GM19395 (cell line): Measurements from ENCODE around the gene TMPRSS9.

ENCODE experiments used
- ATAC-seq: cut with Tn5 transposase; IDR thresholded peaks from one replicate; pipeline ENCODE4 v1.9.1; 2021; ENCODE audit warnings: mild to moderate bottlenecking, moderate library complexity; ENCODE audit not compliant: unreplicated experiment

Gene TMPRSS9

DNA sequence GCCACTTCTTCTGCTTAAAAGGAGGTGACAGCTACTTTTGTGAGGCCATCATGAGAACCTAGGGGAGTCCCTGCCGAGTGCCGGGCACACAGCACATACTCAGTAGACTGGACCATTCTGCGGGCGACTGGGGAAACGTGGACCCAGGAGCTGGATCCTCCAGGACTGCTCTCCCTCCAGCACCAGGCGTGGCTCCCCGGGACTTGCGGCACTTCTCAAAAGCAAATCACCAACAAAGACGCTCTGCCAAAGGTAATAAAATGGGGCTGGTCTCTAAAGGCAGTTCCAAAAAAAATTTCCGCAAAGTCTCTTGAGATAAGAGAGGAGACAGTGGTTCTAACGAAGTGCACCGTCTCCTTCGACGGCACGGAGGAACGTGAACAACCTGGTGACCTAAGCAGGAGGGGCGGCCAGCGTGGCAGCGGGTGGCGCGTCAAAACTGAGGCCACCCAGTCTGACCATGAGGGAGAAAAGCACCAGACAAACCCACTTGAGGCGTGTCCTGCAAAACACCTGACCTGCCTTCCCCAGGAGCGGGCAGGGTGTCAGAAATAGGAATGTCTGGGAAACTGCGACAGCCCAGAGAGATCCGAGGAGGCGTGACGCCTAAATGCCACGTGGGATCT, 1.4 kb upstream of the TMPRSS9 start:
- no peak for ATAC-seq

GRCh38 chr19:2360833-2361232, 768 bp downstream of the TMPRSS9 start:
- ATAC-seq, result no peak

- no peak for ATAC-seq
Observed at GRCh38 chr19:2361246-2362045, 1.4 kb downstream of the TMPRSS9 start.

DNA sequence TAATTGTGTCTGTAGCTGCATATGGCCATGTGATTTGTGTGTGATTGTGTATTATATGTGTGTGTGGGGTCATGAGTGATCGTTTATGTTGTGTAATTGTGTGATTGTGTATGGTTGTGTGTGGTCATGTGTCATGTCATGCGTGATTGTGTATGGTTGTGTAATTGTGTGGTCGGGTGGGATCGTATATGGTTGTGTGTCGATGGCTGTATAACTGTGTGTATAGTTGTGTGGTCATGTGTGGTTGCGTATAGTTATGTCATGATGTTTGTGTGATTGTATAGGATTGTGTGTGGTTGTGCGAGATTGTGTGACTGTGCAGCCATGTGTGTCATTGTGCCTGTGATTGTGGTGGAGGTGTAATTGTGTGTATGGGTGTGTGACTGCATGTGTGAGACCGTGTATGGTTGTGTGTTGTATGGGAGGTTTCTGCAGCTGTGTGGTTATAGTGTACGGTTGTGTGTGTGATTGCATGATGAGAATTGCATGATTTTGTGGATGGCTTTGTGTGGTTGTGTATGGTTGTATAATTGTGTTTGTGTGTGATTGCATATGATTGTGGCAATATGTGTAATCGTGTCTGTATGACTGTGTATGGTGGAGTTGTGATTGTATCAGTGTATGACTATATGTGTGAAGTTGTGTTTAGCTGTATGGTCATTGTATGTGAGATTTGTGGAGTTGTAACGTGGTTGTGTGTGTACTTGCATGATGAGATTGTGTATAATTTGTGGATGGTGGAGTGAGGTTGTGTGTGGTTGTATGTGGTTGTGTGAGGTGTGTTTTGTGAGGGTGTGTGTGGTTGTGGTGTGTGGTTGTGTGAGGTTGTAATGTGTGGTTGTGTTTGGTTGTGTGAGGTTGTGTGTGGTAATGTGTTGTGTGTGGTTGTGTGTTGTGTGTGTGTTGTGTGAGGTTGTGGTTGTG, 2.2 kb downstream of the TMPRSS9 start:
- ATAC-seq, result no peak

DNA sequence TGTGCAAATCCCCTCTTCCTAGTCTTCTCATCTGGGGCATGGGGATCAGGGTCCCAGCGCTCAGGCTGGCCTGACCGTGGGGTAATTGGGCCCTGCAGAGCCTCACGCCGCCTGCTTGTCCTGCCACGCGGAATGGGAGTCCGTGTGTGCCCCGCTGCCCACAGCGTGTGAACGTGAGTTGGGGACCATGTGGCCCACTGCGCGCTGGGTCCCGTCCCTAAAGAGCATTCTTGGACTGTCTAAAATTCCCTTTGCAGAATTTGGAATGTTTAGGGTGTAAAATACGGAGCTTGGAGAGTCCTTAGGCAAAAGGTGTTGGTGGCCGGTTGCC, 2.9 kb downstream of the TMPRSS9 start:
- ATAC-seq, result no peak

GRCh38 chr19:2363419-2363818, 3.4 kb downstream of the TMPRSS9 start:
- ATAC-seq, result no peak

DNA sequence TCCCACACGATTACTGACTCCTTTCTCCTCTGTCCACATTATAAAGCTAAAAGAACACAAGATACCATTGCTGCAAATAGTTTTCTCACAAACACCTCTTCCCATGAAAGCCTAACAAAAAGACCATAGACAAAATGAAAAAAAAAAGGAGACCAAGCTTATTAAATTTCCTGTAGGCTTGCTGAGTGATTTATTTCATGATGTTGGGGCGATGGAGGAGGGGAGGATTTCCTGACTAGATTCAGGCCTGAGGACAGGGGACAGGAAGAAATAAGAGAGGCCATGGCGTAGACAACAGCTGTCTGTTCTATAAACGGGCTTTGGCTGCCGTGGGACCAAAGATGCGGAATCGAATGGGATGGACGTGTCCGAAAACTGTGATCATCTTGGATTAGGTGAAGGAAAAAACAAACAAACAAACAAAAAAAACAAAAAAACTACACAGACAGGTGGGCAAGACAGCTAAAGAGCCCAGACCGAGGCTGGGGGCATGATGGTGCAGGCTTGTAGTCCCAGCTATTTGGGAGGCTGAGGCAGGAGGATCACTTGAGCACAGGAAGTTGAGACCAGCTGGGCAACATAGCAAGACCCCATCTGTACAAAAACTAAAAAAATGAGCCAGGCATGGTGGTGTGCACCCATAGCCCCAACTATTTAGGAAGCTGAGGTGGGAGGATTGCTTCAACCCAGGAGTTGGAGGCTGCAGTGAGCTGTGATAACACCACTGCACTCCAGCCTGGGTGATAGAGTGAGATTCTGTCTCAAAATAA, 5.3 kb downstream of the TMPRSS9 start:
- ATAC-seq, result no peak

DNA sequence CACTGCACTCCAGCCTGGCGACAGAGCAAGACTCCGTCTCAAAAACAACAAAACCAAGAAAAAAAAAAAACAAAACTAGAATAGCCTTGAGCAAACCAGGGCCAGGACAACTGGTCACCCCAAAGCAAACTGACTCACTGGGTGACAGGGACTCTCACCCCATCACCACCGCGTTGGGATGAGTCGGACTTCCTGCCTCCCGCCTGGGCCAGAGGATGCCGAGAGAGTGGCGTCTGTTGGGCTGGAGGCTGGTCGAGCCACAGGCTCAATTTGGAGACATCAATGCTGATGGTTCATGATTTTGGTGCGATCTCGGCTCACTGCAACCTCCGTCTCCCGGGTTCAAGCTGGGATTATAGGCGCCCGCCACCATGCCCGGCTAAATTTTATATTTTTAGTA, 11.6 kb downstream of the TMPRSS9 start:
- ATAC-seq, result no peak

- no peak for ATAC-seq
Observed at GRCh38 chr19:2372076-2372612, 12.1 kb downstream of the TMPRSS9 start.

DNA sequence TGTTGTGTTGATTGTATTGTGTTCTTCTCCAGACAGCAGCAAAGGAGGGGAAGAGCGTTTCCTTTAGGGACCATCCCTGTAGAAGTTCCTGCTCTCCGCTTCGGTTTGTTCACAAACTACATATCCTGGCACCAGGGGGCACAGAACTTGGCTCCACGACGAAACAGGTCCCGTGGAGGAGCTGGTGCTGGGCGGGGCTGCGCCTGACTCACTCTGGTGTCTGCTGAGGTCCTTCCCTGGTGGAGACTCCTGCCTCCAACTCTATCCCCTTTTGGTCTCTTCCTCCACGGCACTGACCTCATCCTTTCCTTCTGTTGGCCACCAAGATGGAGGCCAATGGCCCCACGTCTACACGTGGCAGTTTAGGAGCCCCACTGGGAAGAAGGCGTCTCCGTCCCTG, 14.7 kb downstream of the TMPRSS9 start:
- ATAC-seq, result no peak

DNA sequence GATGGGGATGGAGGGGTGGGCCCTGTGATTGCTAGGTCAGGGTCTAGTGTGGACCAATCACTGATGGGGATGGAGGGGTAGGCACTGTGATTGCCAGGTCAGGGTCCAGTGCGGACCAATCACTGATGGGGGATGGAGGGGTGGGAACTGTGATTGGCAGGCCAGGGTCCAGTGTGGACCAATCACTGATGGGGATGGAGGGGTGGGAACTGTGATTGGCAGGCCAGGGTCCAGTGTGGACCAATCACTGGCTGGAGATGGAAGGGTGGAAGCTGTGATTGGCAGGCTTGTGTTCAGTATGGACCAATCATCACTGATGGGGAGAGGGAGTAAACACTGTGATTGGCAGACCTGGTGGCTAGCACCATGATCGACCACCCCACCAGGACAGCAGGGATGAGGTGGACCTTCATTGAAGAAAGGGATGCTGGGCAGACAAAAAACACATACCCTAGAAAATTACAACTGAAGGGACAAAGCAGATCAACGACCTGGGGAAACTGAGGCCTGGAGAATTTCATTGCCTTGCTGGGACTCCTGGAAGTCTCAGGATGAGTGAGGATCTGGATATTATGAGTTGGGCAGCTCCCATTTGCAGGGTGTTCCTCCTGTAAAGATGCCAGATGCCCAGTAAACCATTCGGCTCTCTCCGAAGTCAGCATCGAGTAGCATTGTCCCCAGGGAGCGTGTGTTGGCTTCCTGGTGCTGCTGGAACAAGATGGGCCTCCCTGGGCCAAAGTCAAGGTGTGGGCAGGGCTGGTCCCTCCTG, 15.5 kb downstream of the TMPRSS9 start:
- ATAC-seq, result no peak

- ATAC-seq, result no peak
Observed at GRCh38 chr19:2376784-2377519, 16.9 kb downstream of the TMPRSS9 start.

- no peak for ATAC-seq
Observed at GRCh38 chr19:2380567-2380966, 20.5 kb downstream of the TMPRSS9 start.

DNA sequence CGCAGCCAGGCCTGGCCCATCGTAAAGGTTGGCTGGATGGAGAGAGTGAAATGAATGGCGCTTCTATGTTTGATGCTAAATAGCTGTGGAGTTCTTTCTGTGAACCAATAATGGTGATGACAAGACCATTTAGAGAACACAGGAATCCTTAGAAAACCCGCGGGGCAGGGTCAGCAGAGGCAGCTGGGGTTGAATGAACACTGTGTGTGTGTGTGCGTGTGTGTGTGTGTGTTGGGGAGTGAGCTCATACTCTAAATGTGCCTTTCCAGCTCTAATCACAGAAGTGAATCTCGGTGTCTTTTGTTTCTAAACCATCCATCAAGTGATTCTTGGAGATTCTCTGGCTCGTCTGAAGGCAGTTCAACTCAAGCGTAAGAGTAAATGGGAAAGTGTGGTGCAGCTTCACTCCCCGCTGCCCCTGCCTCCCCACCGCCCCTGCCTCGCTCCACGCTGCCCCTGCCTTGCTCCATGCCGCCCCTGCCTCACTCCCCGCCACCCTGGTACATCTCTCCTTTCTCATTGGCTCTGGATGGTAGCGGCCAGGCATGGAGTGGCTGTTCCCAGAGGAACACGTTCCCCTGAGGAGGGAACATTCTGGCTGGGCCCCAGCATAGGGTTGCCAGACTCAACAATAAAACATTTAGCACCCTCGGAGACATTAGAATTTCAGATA, 21.2 kb downstream of the TMPRSS9 start:
- no peak for ATAC-seq

DNA sequence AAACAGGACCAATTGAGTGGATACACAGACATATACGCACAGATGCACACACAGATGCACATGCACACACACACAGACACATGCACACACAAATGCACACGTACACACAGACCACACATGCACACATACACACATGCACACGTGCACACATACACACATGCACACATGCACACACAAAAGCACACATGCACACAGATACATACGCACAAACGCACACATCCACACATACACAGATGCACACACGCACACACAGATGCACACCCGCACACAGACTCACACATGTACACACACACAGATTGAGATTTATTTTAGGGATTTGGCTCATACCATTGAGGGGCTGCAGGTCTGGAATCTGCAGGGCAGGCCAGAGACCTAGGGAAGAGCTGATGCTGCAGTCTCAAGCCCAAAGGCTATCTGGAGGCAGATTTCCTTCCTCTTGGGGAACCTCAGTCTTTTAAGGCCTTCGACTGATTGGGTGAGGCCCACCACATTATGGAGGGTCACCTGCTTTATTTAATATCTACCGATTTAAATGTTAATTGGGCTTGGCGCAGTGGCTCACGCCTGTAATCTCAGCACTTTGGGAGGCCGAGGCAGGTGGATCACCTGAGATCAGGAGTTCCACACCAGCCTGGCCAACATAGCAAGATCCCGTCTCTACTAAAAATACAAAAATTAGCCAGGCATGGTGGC, 22.6 kb downstream of the TMPRSS9 start:
- no peak for ATAC-seq

DNA sequence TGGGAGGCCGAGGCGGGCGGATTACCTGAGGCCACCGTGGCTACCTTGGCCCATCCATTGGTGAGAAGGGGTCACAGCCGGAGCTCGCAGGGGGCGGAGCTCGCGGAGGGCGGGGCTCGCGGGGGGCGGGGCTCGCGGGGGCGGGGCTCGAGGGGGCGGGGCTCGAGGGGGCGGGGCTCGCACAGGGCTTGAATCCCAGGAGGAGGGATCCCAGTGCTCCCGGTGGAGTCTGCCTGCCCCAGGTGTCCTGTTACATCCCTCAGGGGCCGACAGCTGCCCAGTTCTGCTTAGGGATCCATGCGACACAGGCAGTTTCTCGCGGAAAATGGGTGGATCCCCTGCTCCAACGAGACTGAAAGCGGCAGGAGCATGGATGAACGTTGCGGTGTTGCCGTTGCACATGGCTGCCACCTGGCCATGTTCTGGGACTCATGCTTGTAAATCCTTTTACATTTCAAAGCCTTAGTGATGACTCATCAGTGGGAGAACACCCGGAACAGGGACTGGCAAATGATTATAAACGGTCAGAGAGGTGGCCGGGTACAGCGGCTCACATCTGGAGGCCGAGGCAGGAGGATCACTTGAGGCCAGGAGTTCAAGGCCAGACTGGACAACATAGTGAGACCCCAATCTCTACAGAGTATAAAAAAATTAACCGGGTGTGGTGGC, 25.1 kb downstream of the TMPRSS9 start:
- ATAC-seq, result no peak
